ENCODE data around the gene CHD1. TPM values are rescaled to one million over a fixed set of nuclear protein-coding genes. Genes with fewer than 3 reads are reported as not detected.

The CHD1 gene
- total and polyA plus RNA-seq, 2 of the 13 experiments (the other 11 are each of a cell fraction or from before 2014, with no cell fraction given): 22.8 to 55.9 TPM

GRCh38 chr5:98928873-98929709 lies at the start of gene CHD1 (continued):
- TF ChIP-seq, protein P1, sequence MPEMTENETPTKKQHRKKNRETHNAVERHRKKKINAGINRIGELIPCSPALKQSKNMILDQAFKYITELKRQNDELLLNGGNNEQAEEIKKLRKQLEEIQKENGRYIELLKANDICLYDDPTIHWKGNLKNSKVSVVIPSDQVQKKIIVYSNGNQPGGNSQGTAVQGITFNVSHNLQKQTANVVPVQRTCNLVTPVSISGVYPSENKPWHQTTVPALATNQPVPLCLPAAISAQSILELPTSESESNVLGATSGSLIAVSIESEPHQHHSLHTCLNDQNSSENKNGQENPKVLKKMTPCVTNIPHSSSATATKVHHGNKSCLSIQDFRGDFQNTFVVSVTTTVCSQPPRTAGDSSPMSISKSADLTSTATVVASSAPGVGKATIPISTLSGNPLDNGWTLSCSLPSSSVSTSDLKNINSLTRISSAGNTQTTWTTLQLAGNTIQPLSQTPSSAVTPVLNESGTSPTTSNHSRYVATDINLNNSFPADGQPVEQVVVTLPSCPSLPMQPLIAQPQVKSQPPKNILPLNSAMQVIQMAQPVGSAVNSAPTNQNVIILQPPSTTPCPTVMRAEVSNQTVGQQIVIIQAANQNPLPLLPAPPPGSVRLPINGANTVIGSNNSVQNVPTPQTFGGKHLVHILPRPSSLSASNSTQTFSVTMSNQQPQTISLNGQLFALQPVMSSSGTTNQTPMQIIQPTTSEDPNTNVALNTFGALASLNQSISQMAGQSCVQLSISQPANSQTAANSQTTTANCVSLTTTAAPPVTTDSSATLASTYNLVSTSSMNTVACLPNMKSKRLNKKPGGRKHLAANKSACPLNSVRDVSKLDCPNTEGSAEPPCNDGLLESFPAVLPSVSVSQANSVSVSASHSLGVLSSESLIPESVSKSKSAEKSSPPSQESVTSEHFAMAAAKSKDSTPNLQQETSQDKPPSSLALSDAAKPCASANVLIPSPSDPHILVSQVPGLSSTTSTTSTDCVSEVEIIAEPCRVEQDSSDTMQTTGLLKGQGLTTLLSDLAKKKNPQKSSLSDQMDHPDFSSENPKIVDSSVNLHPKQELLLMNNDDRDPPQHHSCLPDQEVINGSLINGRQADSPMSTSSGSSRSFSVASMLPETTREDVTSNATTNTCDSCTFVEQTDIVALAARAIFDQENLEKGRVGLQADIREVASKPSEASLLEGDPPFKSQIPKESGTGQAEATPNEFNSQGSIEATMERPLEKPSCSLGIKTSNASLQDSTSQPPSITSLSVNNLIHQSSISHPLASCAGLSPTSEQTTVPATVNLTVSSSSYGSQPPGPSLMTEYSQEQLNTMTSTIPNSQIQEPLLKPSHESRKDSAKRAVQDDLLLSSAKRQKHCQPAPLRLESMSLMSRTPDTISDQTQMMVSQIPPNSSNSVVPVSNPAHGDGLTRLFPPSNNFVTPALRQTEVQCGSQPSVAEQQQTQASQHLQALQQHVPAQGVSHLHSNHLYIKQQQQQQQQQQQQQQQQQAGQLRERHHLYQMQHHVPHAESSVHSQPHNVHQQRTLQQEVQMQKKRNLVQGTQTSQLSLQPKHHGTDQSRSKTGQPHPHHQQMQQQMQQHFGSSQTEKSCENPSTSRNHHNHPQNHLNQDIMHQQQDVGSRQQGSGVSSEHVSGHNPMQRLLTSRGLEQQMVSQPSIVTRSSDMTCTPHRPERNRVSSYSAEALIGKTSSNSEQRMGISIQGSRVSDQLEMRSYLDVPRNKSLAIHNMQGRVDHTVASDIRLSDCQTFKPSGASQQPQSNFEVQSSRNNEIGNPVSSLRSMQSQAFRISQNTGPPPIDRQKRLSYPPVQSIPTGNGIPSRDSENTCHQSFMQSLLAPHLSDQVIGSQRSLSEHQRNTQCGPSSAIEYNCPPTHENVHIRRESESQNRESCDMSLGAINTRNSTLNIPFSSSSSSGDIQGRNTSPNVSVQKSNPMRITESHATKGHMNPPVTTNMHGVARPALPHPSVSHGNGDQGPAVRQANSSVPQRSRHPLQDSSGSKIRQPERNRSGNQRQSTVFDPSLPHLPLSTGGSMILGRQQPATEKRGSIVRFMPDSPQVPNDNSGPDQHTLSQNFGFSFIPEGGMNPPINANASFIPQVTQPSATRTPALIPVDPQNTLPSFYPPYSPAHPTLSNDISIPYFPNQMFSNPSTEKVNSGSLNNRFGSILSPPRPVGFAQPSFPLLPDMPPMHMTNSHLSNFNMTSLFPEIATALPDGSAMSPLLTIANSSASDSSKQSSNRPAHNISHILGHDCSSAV (CRISPR knock-in tag; IDR thresholded peaks at IDR 0.05; ENCODE audit: borderline replicate concordance): no peak
- TF ChIP-seq MYC (CRISPR knock-in tag; IDR thresholded peaks at IDR 0.05; ENCODE audit: borderline replicate concordance) (peak; percentile 74), FIP1L1 (IDR thresholded peaks at IDR 0.05; ENCODE audit: borderline replicate concordance, insufficient read depth, low read depth, low read length) (no peak), ZUFSP (CRISPR knock-in tag; IDR thresholded peaks at IDR 0.05; ENCODE audit: borderline replicate concordance) (no peak), GATAD2A (CRISPR knock-in tag; IDR thresholded peaks at IDR 0.05) (peak; percentile 75), ZC3H13 (CRISPR knock-in tag; IDR thresholded peaks at IDR 0.05) (peak; percentile 93), ZMYM2 (CRISPR knock-in tag; IDR thresholded peaks at IDR 0.05) (peak; percentile 77), GABPB1 (CRISPR knock-in tag; IDR thresholded peaks at IDR 0.05) (peak; percentile 83), MXD4 (CRISPR knock-in tag; IDR thresholded peaks at IDR 0.05) (peak; percentile 60; the same call in 1 of the 2 replicates), E2F1 (CRISPR knock-in tag; IDR thresholded peaks at IDR 0.05) (peak; percentile 69), ZNF563 (CRISPR knock-in tag; IDR thresholded peaks at IDR 0.05) (peak; percentile 66; the same call in 1 of the 2 replicates), ZNF33B (CRISPR knock-in tag; IDR thresholded peaks at IDR 0.05) (peak; percentile 86; the same call in 1 of the 2 replicates), CBFB (CRISPR knock-in tag; IDR thresholded peaks at IDR 0.05) (no peak), NR0B2 (CRISPR knock-in tag; IDR thresholded peaks at IDR 0.05) (peak; percentile 53; the same call in 1 of the 2 replicates)
- TF ChIP-seq, protein P2, sequence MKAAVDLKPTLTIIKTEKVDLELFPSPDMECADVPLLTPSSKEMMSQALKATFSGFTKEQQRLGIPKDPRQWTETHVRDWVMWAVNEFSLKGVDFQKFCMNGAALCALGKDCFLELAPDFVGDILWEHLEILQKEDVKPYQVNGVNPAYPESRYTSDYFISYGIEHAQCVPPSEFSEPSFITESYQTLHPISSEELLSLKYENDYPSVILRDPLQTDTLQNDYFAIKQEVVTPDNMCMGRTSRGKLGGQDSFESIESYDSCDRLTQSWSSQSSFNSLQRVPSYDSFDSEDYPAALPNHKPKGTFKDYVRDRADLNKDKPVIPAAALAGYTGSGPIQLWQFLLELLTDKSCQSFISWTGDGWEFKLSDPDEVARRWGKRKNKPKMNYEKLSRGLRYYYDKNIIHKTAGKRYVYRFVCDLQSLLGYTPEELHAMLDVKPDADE (CRISPR knock-in tag; IDR thresholded peaks at IDR 0.05): peak; percentile 75; the same call in 1 of the 2 replicates

Data from HepG2 (cell line).